K562 treated with DMSO at 1 percent for 12 hours (cell line): Measurements from ENCODE around the gene SLC6A14. TPM values are rescaled to one million over a fixed set of nuclear protein-coding genes. Genes with fewer than 3 reads are reported as not detected.

Experiments used
- total RNA-seq: library from RNA; unstranded; fragments of 300-600 nt; gene quantifications from 2 replicates; pipeline ENCODE4 v1.2.3, GENCODE V29; 2022; ENCODE audit not compliant: insufficient read depth

The SLC6A14 gene, protein sequence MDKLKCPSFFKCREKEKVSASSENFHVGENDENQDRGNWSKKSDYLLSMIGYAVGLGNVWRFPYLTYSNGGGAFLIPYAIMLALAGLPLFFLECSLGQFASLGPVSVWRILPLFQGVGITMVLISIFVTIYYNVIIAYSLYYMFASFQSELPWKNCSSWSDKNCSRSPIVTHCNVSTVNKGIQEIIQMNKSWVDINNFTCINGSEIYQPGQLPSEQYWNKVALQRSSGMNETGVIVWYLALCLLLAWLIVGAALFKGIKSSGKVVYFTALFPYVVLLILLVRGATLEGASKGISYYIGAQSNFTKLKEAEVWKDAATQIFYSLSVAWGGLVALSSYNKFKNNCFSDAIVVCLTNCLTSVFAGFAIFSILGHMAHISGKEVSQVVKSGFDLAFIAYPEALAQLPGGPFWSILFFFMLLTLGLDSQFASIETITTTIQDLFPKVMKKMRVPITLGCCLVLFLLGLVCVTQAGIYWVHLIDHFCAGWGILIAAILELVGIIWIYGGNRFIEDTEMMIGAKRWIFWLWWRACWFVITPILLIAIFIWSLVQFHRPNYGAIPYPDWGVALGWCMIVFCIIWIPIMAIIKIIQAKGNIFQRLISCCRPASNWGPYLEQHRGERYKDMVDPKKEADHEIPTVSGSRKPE
- not detected in 2 replicates for total RNA-seq

DNA sequence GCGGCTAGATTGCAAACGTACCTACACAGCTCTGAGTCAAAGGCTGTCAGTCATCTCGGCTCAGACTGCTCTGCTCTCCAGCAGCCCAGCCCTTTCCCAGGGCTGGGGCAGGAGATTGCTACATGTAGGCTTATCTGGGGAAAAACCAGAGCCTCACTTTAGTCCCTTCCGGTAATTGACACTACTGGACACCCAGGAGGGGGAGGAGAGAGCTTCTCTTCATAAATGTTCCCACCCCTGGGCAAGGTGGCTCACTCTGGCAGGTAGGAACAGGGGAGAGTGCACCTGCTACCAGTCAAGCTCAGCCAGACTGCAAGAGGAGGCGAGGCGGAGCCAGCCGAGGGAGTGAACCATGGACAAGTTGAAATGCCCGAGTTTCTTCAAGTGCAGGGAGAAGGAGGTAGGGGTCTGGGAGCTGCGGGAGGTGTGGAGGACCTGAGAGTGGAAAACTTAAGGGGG is at the start of gene SLC6A14:
TSS of gene SLC6A14 (plus strand) at position 249 of the 459 bp plus-strand sequence. CDS start at position 353, 104 bp downstream.

DNA sequence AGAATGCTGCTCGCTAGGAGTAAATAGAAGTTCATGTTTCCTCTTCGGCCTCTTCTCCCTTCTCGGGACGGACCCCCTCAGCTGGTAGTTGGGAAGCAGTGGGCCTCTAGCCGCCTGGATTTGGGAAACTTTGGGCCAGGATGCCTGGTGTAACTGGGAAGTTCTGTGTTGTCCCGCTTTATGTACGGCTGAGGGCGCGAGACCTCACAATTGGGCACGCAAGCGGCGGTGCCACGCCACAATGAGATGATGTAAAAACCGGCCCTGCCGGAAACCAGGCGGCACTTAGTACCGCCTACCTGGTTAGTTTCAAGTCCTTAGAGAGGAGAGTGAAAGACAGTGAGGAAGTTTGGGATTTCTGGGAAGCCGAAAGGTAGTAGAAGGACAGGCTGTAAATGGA is 26.4 kb downstream of the SLC6A14 start, which contains the start of gene CT83:
TSS of gene CT83 (minus strand) at position 155 of the 400 bp plus-strand sequence. CDS start at position 35, 120 bp downstream.

Other genes with a start within 250 kb of the SLC6A14 start
- not detected in 2 replicates for gene CT83, start 26.4 kb downstream of the SLC6A14 start, total RNA-seq